RPMI7951 (cell line): ENCODE results near the gene CTU2. TPM values are rescaled to one million over a fixed set of nuclear protein-coding genes. Genes with fewer than 3 reads are reported as not detected.

Experiments
- DNase-seq: peaks from one replicate; pipeline ENCODE4 v3.0.0-alpha.2; 2012; ENCODE audit warnings: low read depth
- total RNA-seq: library from RNA; depleted of rRNA; stranded (reverse); fragments of >200 nt; shearing (Covaris generic); gene quantifications from 2 replicates; pipeline ENCODE4 v1.2.3, GENCODE V29; 2014

The CTU2 gene
- total RNA-seq, 1 experiment from 2014 or later = 13.2 TPM

GRCh38 chr16:88697116-88697830, 9.0 kb upstream of the CTU2 start:
- DNase-seq = no peak

DNA sequence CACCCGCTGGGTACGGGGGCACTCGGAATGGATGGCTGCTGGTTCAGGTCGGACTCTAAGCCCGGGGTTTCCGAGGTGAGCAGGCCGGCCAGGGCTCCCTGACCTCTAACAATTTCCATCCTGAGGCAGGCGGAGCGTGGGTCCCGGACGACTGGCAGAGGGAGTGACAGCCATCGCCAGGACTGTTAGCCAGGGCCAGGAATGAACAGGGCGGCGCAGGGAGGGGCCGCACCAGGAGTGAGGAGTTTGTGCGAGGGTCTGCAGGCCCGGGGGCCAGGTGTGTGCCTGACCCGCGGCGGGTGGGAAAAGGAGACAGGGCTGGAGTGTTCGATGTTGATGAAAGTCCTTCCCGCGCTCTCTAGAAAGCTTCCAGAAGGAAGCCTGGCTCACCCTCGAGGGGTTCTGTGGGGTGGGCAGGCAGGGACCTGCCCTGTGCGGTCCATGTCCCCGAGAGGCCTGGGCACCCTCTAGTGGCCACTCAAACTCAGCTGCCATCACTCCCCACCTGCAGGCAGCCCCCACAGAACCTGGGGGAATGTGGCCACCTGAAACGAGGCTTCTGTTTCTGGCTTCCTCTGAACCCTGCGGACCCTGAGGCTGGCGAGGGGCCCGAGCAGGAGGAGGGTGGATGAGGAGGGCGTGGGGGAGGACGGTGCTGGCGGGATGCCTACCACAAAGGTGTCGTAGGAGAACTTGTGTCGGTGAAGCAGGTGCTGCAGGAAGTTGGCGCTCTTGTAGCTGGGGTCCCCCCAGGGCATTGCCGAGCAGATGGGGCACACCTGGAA, 8.3 kb upstream of the CTU2 start:
- DNase-seq = no peak

DNA sequence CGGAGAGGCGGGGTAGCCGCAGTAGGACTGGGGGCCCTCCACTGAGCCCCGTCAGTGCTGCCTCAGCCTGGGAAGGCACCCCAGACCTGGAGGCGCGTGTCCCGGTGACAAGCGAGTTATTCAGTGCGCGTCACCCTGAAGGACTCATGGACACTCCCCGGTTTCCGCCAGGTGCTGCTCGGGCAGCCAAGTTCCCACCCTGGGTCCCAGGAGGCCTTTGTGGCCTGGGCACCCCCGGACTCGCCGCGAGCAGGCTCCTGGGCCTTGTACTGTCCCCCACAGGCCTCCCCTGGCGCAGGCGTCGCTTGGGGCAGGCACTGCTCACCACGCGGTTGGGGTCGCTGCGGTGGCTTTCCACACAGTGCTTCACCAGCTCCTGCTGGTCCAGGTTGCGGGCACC, 7.7 kb upstream of the CTU2 start:
- DNase-seq = no peak

- DNase-seq = no peak
Observed at GRCh38 chr16:88699180-88699579, 7.1 kb upstream of the CTU2 start.

- no peak for DNase-seq
Observed at GRCh38 chr16:88700322-88700635, 6.0 kb upstream of the CTU2 start.

GRCh38 chr16:88700636-88701482, 5.4 kb upstream of the CTU2 start:
- DNase-seq = peak; percentile 89

DNA sequence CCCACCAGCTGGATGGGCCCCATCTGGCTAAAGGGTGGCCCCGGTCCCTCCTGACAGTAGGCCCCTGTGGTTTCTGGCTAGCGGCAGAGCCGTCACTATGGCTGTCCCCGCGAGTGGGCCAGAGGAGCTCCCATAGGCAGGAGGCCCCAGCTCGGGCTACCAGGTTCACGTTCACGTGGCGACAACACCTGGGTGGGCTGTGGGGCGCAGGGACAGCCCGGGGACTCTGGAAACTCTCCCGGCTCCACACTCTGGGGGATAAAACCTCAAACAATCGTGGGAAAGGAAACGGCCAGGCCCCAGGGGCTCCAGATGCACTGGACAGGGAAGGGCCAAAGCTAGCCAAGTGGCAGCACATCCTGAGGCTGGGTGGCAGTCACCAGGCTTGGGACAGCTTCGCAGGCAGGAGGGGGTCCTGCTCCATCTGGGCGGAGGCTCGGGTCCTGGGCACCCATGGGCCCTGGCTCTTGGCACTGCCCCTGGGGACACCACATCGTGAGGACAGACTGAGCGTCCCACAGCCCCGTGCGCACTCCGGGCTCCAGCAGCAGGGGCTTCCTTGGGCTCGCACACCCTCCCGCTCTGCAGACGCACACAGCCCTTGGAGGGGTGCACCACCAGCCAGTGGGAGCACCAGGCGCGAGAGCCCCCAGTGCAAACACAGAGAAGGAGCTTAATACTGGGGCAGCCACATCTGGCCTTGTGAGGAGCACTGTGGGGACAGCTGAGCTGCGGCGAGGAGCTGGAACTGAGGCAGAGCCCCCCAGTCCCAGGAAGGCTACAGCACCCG, 4.5 kb upstream of the CTU2 start:
- DNase-seq = no peak

- DNase-seq = no peak
Observed at GRCh38 chr16:88702371-88703210, 3.7 kb upstream of the CTU2 start.

GRCh38 chr16:88703486-88704309, 2.6 kb upstream of the CTU2 start:
- DNase-seq = no peak

- no peak for DNase-seq
Observed at GRCh38 chr16:88705076-88705684, 1.1 kb upstream of the CTU2 start.

GRCh38 chr16:88705801-88706228, 488 bp upstream of the CTU2 start:
- DNase-seq = no peak

GRCh38 chr16:88706965-88707826, 893 bp downstream of the CTU2 start:
- DNase-seq = peak; percentile 28

- no peak for DNase-seq
Observed at GRCh38 chr16:88710556-88710955, 4.3 kb downstream of the CTU2 start.

DNA sequence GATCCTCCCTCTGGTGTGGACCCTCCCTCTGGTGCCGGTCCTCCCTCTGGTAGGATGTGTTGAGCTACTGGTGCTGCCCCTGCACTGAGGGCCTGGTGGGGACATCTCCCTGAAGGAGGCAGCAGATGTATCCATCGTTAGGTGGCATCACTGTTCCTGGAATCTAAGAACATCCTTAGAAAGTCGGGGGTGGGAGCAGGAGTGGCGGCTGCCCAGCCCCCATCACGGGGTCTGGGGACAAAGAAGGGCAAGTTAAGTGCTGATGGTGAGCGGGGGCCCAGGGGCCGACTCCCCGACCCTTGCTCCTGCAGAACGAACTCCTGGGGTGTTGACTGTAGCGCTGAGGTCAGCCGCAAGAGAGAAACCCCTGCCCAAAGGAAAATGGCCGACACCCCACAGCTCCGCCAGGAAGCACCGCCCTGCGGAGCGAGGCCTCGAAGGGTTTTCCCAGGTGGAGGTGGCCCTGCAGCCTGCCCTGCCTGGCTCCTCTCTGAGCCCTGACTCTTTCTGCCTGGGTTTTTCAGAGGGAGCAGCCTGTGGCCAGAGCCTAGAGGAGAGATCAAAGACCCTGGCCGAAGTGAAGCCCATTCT, 5.5 kb downstream of the CTU2 start:
- no peak for DNase-seq

- no peak for DNase-seq
Observed at GRCh38 chr16:88712362-88712979, 6.2 kb downstream of the CTU2 start.

DNA sequence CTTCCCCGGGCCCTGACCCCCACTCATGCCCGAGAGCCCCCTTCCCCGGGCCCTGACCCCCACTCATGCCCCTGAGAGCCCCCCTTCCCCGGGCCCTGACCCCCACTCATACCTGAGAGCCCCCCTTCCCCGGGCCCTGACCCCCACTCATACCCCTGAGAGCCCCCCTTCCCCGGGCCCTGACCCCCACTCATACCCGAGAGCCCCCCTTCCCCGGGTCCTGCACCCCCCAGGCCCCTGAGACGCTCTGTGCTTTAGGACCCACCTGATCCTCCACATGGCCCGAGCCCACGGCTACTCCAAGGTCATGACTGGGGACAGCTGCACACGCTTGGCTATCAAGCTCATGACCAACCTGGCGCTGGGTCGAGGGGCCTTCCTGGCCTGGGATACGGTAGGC, 6.8 kb downstream of the CTU2 start:
- no peak for DNase-seq

DNA sequence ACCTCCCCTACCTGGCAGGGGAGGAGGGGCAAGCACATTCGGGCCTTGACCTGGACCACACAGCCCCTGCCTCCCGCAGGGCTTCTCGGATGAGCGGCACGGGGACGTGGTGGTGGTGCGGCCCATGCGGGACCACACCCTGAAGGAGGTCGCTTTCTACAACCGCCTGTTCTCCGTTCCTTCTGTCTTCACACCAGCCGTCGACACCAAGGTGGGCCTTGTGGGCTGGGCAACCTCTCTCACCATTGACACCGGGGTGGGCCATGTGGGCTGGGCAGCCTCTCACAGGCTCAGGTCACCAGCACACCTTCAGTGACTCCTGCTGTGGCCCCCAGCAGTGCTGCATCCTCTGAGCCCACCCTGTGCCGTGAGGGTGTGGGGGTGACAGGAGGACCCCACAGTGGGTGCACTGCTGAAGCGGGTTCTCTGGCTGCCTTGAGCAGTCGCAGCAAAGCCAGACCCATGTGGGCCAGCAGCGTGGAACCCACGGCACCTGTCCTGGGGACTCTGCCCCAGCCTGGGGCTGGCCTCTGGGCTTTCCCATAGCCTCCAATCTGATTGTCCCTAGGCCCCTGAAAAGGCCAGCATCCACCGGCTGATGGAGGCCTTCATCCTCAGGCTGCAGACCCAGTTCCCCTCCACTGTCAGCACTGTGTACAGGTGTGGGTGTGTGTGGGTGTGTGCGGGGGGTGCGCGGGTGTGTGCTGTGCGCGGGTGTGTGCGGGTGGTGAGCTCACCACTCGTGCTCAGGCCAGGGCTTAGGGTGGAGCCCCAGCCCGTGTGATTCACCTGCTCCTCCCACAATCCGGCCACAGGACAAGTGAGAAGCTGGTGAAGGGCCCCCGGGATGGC, 7.5 kb downstream of the CTU2 start:
- DNase-seq = no peak
